NCI-H2196 (cell line): ENCODE measurements around the gene TRRAP.
"Not testable (repeated sequence)": the region's sequence is repeated elsewhere in the genome, so short reads cannot be mapped to it uniquely, and the experiment has no call there.

Experiments used
- DNase-seq: peaks from one replicate; lab custom pipeline; 2025; ENCODE audit not compliant: unreplicated experiment; lab: John Stamatoyannopoulos, UW

Gene TRRAP

DNA sequence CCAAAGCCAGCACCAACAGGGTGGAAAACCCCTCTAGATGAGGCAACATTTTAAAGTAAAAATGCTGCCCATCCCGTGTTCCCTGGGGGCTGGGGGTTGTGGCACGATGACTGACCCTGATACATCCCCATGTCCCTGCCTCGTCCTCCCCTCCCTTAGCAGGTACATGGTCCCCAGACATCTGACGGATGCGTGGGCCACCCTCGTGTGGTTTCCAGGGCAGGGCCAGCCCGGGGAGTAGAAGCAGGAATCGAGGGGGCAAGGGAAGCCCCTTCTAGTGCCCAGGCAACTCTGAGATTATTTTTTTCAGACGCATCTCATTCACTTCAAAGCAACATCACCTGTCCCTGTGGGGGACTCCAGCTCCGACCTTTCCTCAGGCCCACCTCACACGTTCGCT is 12.0 kb upstream of the TRRAP start:
- DNase-seq = no peak

DNA sequence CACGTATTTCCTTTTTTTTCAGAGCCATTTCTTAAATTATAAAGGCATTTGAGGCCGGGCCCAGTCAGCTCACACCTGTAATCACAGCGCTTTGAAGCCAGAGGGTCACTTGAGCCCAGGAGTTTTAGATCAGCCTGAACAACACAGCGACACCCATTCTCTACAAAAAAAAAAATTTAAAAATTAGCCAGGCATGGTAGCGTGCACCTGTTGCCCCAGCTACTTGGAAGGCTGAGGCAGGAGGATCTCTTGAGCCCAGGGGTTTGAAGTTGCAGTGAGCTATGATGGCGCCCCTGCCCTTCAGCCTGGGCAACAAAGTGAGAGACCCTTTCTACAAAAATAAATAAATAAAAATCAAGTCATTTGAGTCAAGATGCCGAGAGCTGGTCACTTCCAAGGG is 11.6 kb upstream of the TRRAP start:
- DNase-seq = no peak

DNA sequence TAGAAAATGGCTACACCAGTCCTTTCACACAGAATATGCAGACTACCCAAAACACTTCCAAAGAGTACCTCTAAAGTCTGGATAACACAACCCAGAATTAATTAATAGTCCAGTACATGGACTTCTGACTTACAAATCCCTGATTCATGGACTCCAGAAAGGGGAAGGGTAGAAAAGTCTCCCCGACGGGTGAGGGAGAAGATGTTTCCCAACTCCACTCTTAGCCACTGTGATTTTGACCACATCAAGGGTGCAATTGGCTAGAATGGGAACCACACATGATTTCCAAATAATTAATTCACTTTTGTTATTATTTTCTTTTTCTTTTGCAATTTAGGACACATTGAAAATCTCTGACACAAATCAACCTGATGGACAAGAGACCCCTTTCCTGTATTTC is 9.9 kb upstream of the TRRAP start:
- no peak for DNase-seq

DNA sequence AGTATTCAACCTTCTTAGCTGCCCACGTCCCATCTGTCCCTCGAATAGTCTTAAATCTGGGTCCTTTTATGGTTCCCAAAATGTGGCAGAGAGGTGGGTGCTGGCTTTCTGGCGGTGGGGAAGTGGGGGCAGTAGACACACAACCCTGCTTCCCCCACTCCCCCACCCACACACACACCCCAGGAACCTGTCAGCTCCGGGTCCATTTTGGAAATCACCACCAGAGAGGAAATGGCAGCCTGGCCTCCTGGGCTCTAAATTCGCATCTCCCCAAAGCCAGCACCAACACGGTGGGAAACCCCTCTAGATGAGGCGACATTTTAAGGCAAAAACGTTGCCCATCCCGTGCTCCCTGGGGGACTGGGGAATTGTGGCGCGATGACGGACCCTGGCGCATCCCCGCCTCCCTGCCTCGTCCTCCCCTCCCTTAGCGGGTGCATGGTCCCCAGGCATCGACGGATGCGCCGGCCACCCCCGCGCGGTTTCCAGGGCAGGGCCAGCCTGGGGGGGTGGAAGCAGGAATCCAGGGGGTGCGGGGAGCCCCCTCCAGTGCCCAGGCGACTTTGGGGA is 9.2 kb upstream of the TRRAP start:
- DNase-seq = no peak

DNA sequence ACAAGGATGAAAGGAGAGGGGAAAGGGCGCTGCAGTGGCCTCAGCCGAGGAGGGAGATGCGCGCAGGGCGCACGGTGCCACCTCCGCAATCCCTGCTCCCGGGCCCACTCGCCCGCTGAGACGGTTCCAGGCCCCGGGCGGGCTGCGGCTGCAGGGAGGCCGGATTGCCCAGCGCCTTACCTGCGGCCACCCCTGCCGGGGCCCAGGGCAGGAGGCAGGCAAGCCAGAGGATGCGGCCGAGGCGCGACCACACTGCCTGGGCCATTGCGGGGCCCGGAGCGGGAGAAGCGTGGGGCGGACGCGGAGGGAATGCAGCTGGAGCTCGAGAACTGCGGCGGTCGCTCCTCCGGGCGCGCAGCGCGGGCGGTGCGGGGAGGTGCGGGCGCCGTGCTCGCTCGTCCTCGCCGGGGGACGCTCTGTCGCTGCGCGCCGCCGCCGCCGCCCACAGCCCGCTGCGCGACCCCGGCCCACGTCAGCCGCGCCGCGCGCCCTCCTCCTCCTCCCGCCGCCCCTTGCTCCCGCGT is 8.7 kb upstream of the TRRAP start, which contains the start of gene TMEM130:
TMEM130 (minus strand) TSS at position 418 of the 524 bp plus-strand sequence; CDS start at position 265, 153 bp downstream.
- no peak for DNase-seq

DNA sequence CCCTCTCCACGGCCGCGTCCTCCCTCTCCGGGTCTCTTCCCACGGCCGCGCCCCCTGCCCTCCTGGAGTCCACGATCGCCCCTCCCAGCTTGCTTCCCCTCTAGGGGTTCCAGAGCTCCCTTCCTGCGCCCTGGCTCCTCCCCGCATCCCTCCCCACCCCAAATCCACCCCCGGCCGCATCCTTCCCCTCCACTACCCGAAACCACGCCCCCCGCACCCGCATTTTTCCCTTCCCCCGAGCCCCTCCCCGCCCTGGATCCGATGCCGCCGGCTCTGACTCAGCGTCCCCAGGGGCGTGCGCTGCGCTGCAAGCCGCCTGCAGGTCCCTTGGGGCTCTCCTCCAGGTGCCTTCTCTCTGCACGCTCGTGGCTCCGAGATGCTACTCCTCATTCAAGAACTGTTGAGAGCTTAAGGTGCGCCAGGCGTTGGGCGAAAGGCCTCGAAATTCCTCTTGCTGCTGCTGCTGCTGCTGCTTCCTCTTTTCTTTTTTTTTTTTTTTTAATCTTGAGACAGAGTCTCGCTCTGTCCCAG is 8.1 kb upstream of the TRRAP start:
- DNase-seq = no peak

DNA sequence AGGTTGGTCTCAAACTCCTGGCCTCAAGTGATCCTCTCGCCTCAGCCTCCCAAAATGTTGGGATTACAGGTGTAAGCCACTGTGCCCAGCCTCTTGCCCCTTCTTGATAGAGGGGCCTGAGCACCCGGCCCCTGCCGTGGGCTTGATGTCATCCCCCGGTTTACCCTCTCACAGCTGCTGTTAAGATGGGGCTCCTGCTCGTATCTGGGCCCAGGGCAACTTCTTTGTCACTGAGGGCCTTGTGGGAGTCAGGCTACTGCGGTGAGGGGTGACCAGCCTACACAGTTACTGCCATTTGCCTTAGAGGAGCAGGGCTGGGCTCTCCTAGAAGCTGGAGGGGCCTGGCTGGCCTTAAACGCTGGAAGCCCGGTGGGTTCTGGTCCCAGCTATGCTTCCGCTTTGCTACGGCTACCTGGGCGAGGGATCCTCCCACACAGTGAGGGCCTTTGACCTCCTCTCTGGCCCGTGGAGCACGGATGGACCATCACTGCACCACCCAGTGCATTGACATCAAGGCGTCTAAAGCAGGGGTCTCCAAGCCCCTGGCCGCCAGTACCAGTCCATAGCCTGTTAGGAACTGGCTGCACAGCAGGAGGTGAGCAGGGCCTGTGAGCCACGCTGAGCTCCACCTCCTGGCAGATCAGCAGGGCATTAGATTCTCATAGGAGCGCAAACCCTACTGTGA is 7.4 kb upstream of the TRRAP start:
- DNase-seq = no peak

DNA sequence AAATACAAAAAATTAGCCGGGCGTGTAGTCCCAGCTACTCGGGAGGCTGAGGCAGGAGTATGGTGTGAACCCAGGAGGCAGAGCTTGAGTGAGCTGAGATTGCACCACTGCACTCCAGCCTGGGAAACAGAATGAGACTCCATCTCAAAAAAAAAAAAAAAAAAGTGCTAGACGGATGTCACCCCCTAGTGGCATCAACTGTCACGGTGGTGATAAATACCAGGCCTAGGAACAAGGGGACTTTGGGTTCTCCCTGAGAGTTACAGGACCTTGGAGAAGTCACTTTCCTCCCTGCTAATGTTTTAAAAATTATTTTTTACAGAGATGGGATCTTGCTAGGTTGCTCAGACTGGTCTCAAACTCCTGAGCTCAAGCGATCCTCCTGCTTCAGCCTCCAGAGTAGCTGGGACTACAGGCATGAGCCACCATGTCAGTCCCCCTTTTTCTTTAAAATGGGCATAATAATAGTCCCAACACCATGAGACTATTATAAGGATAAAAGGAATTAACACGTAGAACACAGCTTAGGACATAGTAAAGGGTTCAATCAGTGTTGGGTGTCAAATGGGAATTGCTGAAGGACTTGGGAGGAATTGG is 5.9 kb upstream of the TRRAP start:
- peak; percentile 9 for DNase-seq

DNA sequence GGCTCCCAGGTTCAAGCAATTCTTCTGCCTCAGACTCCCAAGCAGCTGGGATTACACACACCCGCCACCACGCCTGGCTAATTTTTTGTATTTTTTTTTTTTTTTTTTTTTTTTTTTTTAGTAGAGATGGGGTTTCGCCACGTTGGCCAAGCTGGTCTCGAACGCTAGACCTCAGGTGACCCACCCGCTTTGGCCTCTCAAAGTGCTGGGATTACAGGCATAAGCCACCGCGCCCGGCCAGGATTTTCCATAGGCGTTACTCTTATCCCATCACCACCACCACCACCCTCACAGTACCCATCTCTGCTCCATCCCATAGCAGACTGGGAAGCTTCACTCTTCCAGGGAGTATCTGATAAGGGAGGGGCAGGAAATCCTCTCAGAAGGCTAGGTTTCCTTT is 4.7 kb upstream of the TRRAP start:
- not testable (repeated sequence) for DNase-seq

DNA sequence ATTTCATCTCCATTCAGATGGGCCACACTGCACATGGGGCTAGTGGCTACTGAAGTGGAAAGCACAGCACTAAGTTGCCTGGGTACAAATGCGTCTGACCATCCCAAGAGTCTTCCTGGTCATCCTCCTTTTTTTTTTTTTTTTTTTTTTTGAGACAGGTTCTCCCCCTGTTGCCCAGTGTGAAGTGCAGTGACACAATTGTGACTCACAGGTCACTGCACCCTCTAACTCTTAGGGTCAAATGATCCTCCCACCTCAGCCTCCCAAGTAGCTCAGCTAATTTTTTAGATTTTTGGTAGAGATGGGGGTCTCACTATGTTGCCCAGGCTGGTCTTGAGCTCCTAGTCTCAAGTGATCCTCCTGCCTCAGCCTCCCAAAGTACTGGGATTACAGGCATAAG is 3.4 kb upstream of the TRRAP start:
- DNase-seq = no peak

DNA sequence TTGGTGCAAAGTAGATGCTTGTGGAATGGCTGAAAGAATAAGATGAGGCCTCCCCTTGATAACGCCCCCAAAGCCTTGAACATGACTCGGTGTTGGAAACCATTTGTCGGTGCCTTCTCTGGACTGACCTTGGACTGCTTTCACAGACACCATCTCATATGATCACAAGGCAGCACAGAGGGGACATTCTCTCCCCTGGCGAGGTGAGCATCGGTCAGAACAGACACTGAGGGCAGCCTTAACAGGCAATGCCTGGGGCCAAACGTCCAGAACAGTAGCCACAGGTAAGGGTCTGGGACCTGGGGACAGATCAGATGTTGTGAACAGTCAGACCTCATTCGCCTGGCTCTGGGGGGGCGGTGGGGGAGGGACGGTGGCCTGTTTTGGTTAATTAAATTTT is 2.8 kb upstream of the TRRAP start:
- no peak for DNase-seq

DNA sequence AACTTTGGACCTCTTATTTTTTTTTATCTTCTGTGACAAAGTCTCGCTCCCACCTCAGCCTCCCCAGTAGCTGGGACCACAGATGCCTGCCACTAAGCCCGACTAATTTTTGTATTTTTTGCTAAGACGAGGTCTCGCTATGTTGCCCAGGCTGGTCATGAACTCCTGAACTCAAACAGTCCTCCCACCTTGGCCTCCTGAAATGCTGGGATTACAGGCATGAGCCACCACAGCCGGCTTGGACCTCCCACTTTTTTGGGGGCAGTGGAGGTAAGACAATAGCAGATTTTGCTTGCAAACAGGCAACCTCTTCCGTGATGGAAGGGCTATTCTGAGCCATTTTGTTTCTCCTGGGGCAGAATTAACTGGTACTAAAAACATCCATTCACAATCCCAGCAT is 1.2 kb upstream of the TRRAP start:
- no peak for DNase-seq

DNA sequence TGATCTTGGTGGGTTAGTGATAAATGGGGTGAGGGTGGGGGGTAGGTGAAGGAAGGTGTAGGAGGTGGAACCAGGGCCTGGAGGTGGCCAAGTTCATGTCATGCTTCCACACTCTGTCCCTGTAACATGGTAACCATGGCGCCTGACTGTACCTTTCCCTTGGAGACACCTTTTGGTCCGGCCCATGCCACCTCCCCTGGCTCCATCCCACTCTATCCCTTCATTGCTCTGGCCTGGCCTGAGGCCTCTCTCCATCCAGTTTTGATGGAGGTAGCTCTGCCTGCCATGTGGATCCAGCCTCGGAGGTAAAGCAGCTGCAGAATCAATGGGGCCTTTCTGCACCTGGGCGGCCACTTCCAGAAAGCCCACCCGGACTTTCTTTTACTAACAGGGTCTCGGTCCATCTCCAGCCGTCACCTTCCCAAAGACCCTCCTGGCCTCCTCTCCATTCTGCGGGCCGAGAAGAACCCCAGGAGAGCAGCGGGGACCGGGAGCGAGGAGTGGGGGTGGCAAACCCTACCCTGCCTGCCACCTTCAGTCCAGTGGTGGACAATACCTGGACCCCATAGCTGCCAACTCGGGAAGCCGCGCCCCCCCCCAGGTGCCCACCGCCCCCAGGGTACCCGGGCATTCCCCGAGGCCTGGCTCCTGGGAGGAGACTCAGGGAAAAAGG is 504 bp upstream of the TRRAP start:
- DNase-seq = no peak

DNA sequence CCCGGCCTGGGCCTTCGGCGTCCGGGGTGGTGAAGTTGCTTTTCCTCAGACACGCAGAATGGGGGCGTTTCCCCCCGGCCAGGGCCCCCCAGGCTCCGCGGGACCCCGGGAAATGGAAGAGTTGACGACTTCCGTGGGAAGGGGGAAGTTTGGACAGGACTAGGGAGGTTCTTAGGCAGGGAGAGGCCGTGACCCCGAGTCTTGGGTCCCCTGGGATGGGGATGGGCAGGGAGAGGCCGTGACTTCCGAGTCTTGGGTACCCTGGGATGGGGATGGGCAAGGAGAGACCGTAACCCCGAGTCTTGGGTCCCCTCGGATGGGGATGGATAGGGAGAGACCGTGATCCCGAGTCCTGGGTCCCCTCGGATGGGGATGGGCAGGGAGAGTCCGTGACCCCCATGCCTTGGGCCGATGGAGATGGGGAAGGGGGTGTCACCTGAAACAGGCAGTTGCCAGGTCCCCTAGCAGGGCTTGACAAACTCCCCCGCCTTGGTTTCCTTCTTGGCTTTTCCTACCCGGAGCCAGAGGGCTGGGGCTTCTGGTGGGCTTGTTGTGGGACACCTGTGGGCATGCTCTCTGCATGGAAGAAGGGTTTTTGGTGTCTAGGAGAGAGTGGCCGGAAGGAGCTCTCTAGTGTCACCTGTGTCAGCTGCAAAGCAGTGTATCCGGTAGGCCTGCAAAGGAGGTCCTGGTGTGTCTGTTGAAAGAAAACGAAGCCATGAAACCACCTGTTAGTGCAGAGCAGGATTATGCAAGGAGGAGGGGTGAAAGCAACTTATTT is 1.1 kb downstream of the TRRAP start:
- peak; percentile 45 for DNase-seq

DNA sequence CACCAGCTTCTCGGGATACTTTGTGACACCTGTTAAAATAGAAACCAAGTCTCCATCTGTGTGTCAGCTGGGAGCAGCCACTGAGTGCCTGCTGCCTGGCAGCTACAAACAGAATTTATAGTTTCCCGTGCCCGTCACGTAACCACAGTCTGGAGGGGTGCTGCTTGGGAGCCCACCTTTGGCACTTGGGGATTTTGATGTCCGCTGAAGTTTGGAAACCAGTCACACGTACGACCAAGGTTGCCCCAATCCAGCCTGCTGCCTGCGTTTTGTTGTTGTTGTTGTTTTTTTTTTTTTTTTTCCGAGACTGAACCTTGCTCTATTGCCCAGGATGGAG is 1.6 kb downstream of the TRRAP start:
- DNase-seq = no peak

DNA sequence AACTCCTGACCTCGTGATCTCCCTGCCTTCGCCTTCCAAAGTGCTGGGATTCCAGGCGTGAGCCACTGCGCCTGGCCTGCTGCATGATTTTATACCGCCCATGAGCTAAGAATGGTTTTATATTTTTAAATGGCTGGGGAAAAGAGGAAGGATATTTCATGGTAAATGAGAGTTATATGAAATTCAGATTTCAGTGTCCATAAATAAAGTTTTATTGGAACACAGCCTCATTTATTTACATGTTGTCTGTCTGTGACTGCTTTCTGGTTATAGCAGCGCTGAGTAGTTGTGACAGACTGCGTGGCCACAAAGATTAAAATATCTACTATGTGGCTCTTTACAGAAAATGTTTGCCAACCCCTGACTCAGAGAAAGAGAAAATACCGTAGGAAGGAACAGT is 2.2 kb downstream of the TRRAP start:
- DNase-seq = no peak

DNA sequence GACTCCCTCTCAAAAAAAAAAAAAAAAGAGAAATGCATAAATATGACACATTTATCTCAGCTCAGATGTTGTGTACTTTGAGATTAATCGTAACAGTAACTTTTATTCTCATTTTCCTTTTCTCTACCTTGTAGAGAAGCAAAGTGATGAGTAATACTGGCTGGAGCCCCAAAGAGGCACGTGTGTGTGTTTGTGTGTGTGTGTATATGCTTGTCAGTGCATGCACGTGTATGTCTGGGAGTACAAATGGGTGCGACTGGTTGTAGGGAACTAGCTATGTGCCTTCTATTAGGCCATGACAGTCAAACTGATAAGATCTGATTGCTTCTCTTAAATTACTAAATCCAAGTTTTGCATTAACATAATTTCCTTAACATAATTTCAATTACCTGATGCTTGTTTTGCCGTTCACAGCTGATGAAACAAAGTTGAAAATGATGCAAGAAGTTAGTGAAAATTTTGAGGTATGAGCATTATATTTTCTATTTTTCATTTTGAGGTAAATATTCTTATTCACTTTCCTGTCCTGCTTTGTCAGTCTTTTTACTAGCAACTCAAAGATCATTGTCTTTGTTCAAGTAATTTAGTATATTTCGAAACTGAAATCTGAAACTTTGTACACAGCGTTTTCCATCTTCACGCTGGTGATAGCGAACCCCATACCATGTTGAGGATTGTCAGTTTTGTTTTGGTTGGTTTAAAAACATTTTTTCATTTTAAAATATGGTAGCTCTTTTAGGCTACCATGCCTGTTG is 3.4 kb downstream of the TRRAP start:
- DNase-seq = no peak

DNA sequence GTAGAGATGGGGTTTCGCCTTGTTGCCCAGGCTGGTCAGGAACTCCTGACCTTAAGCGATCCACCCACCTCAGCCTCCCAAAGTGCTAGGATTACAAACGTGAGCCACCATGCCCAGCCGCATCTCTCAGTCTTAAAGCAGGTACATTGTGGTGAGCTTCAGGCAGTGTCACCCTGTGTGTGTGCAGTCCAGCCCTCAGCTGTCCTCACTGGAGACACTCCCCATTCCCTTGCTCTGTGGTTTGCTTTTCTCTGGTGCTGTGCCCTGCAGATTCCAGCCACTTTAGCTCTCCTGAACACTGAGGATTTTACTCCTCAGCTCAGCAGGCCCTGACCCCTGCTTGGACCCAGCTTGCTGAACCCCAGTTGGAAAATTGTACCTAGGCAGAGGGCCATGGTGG is 6.1 kb downstream of the TRRAP start:
- DNase-seq = no peak

DNA sequence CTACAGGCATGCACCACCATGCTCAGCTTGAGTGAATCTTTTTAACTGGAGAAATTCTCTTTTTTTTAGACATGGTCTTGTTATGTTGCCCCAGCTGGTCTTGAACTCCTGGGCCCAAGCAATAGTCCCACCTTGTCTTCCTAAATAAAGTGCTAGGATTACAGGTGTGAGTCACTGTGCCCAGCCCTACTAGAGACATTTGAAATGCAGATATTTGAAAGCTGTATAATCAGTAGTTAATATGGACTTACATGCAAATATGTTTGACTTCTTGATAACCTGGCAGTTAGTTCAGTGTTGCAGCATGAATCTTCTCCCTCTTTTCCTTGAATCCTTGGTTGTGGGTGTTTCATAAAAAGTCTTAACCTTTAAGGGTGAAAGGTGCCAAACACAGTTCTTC is 8.7 kb downstream of the TRRAP start:
- no peak for DNase-seq

DNA sequence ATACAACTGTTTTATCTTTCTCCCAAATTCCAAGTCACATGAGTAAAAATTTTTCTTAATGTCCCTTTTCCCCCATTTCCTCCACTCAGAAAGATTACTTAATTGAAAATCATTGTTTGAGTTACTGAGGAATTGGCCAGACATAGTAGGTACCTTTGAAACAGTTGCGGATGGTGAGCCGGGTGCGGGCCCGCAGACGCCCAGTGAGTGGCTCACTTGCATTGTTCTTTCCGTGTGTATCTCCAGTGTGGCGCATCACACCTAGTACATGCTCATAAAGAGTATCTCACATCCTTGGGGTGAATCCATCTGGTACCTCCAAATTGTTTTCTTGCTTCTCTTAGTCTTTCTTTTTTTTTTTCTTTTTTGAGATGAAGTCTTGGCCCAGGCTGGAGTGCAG is 14.3 kb downstream of the TRRAP start:
- no peak for DNase-seq
